Measurements from ENCODE around the gene MIER2.

Gene MIER2

DNA sequence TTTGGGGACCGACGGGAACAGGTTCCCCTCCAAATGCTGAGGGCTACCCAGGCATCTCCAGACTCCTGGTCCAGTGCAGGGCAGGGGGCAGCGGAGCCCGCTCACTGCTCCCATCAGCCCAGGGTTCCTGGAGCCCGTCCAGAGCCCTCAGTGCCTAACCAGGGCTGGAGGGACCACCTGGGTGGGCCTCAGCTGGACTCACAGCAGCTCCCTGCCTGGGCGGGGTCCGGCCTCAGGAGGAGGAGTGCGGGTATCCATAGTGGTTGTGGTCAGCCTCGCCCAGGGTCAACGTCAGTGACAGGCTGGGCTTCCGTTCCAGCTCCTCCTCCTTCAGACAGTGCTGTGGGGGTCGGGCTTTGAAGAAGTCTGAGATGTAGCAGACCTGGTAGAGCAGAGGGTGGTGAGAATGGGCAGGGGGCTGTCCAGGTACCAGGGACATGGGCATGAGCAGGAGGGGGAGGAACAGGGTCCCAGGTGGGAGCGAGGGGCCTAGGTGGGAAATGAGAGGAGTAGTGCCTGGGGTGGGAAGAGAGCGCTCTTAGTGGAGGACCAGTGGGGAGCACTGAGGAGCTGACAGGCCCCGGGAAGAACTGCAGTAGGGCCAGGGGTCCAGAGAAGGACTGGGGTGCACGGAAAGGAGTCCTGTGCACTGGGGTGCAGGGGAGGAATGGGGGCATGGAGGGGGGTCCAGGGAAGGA, 63.3 kb downstream of the MIER2 start:
- H3K36me3 ChIP-seq (ENCODE audit: insufficient read depth, low read length), result no peaks in the 10 kb centered on the region
- DNase-seq (no peak), ATAC-seq (ENCODE audit: insufficient read depth, low read depth) (no peak)
- H3K9me3 ChIP-seq (ENCODE audit: insufficient read depth, low read length, severe bottlenecking), result no peaks in the 10 kb centered on the region
- H4K20me1 ChIP-seq (ENCODE audit: insufficient read depth, low read length), result no peaks in the 10 kb centered on the region
- no peak overlapping the region for H3K4me2 ChIP-seq (ENCODE audit: insufficient read depth, low read length)
- no peak overlapping the region for H2AFZ ChIP-seq (ENCODE audit: low read depth, low read length)
- no peak for TF ChIP-seq EZH2 (IDR thresholded peaks at IDR 0.05; ENCODE audit: borderline replicate concordance, low read depth, low read length, severe bottlenecking)
- no peak for TF ChIP-seq CTCF (IDR thresholded peaks at IDR 0.05; ENCODE audit: borderline replicate concordance, extremely low read depth, low read length, poor library complexity, severe bottlenecking)
- H3K27me3 ChIP-seq (ENCODE audit: insufficient read depth, low read length, poor library complexity), result no peaks in the 10 kb centered on the region
- H3K4me3 ChIP-seq (ENCODE audit: low read depth in 1 of 2, low read length in 2 of 2), result no peak overlapping the region
- no peaks in the 10 kb centered on the region for H3K79me2 ChIP-seq (ENCODE audit: insufficient read depth, low read length)
- H3K27ac ChIP-seq (ENCODE audit: low read length), result no peak overlapping the region
- H3K4me1 ChIP-seq (ENCODE audit: insufficient read depth, low read length), result no peaks in the 10 kb centered on the region
- no peak overlapping the region for H3K9ac ChIP-seq (ENCODE audit: low read depth, low read length)

- H3K9me3 ChIP-seq (ENCODE audit: insufficient read depth, low read length, severe bottlenecking), result no peaks in the 10 kb centered on the region
- H3K4me2 ChIP-seq (ENCODE audit: insufficient read depth, low read length), result no peak overlapping the region
- H3K9ac ChIP-seq (ENCODE audit: low read depth, low read length), result no peak overlapping the region
- no peaks in the 10 kb centered on the region for H4K20me1 ChIP-seq (ENCODE audit: insufficient read depth, low read length)
- H3K27ac ChIP-seq (ENCODE audit: low read length), result no peak overlapping the region
- no peaks in the 10 kb centered on the region for H3K79me2 ChIP-seq (ENCODE audit: insufficient read depth, low read length)
- no peak overlapping the region for H3K4me3 ChIP-seq (ENCODE audit: low read depth in 1 of 2, low read length in 2 of 2)
- H3K36me3 ChIP-seq (ENCODE audit: insufficient read depth, low read length), result no peaks in the 10 kb centered on the region
- no peaks in the 10 kb centered on the region for H3K27me3 ChIP-seq (ENCODE audit: insufficient read depth, low read length, poor library complexity)
- H3K4me1 ChIP-seq (ENCODE audit: insufficient read depth, low read length), result no peaks in the 10 kb centered on the region
- ATAC-seq (ENCODE audit: insufficient read depth, low read depth), result no peak
- no peak overlapping the region for H2AFZ ChIP-seq (ENCODE audit: low read depth, low read length)
- TF ChIP-seq EZH2 (IDR thresholded peaks at IDR 0.05; ENCODE audit: borderline replicate concordance, low read depth, low read length, severe bottlenecking), result no peak
- no peak for TF ChIP-seq CTCF (IDR thresholded peaks at IDR 0.05; ENCODE audit: borderline replicate concordance, extremely low read depth, low read length, poor library complexity, severe bottlenecking)
- DNase-seq, result no peak
Measured at GRCh38 chr19:280541-281009, 64.0 kb downstream of the MIER2 start.

- ATAC-seq (ENCODE audit: insufficient read depth, low read depth) (no peak), DNase-seq (no peak)
Measured at GRCh38 chr19:279656-280055, 64.9 kb downstream of the MIER2 start.

More at GRCh38 chr19:279656-280055, 64.9 kb downstream of the MIER2 start:
- Histone ChIP-seq H3K27ac (ENCODE audit: low read length) (no peak overlapping the region), H3K9ac (ENCODE audit: low read depth, low read length) (no peak overlapping the region), H3K4me3 (ENCODE audit: low read depth in 1 of 2, low read length in 2 of 2) (no peak overlapping the region), H3K27me3 (ENCODE audit: insufficient read depth, low read length, poor library complexity) (no peaks in the 10 kb centered on the region), H3K4me2 (ENCODE audit: insufficient read depth, low read length) (no peak overlapping the region), H3K9me3 (ENCODE audit: insufficient read depth, low read length, severe bottlenecking) (no peaks in the 10 kb centered on the region), H2AFZ (ENCODE audit: low read depth, low read length) (no peak overlapping the region), H3K4me1 (ENCODE audit: insufficient read depth, low read length) (no peaks in the 10 kb centered on the region), H3K36me3 (ENCODE audit: insufficient read depth, low read length) (no peaks in the 10 kb centered on the region), H3K79me2 (ENCODE audit: insufficient read depth, low read length) (no peaks in the 10 kb centered on the region), H4K20me1 (ENCODE audit: insufficient read depth, low read length) (no peaks in the 10 kb centered on the region)
- TF ChIP-seq CTCF (IDR thresholded peaks at IDR 0.05; ENCODE audit: borderline replicate concordance, extremely low read depth, low read length, poor library complexity, severe bottlenecking) (no peak), EZH2 (IDR thresholded peaks at IDR 0.05; ENCODE audit: borderline replicate concordance, low read depth, low read length, severe bottlenecking) (no peak)
